Stimulated activated CD8-positive, alpha-beta memory T cell treated with anti-CD3 and anti-CD28 coated beads, Interleukin-2, amount 100 ng/mL, for 48 hours (primary cell): ENCODE measurements around the gene EWSR1.

ENCODE experiments used
- DNase-seq, 2 donors: peaks; one replicate each; pipeline ENCODE4 v3.0.0-alpha.2; 2020; ENCODE audit warnings: low read depth in 2 of 2

The EWSR1 gene

GRCh38 chr22:29251265-29251664, 16.8 kb upstream of the EWSR1 start:
- DNase-seq = no peak

GRCh38 chr22:29251981-29252911, 15.8 kb upstream of the EWSR1 start:
- DNase-seq = no peak

GRCh38 chr22:29253561-29254285, 14.3 kb upstream of the EWSR1 start:
- no peak for DNase-seq

- no peak for DNase-seq
These were observed 13.8 kb upstream of the EWSR1 start for GRCh38 chr22:29254286-29254660.

GRCh38 chr22:29255064-29255621, 12.9 kb upstream of the EWSR1 start:
- DNase-seq = no peak

GRCh38 chr22:29256606-29257325, 11.3 kb upstream of the EWSR1 start:
- DNase-seq = no peak

GRCh38 chr22:29257751-29258181, 10.3 kb upstream of the EWSR1 start:
- no peak for DNase-seq

- no peak for DNase-seq
These were observed 9.4 kb upstream of the EWSR1 start for GRCh38 chr22:29258407-29259252.

GRCh38 chr22:29259253-29259899, 8.7 kb upstream of the EWSR1 start:
- DNase-seq = no peak

- DNase-seq = no peak
These were observed 8.0 kb upstream of the EWSR1 start for GRCh38 chr22:29260031-29260560.

GRCh38 chr22:29260601-29261315, 7.3 kb upstream of the EWSR1 start:
- no peak for DNase-seq

GRCh38 chr22:29263791-29264276, 4.2 kb upstream of the EWSR1 start:
- DNase-seq = no peak

- DNase-seq = no peak
These were observed 2.8 kb upstream of the EWSR1 start for GRCh38 chr22:29265305-29265704.

- DNase-seq = no peak
These were observed 2.1 kb upstream of the EWSR1 start for GRCh38 chr22:29265929-29266328.

GRCh38 chr22:29266564-29267461, 1.3 kb upstream of the EWSR1 start:
- DNase-seq = no peak

- no peak for DNase-seq
These were observed 608 bp upstream of the EWSR1 start for GRCh38 chr22:29267462-29267857.

- DNase-seq = peak; percentile 15 to 19
These were observed 602 bp downstream of the EWSR1 start for GRCh38 chr22:29268511-29269229.

GRCh38 chr22:29269230-29269604, 1.1 kb downstream of the EWSR1 start:
- no peak for DNase-seq
